Adipose tissue (tissue), 3 donors: ENCODE measurements around the gene TAF1C. TPM values are rescaled to one million over a fixed set of nuclear protein-coding genes. Genes with fewer than 3 reads are reported as not detected.

Experiments used
- H3K27ac ChIP-seq: one replicate; pipeline ENCODE4 v1.5.1; 2013; ENCODE audit warnings: low read depth, low read length
- WGBS, 3 donors: extraction: QIAGEN DNeasy Blood & Tissue Kit; methylation state at CpG; one replicate each; pipeline ENCODE4 v1.1.7; 2013; 5-methylcytosine and 5-hydroxymethylcytosine counted together
- polyA plus RNA-seq, 3 donors: library from polyadenylated mRNA; stranded (reverse); fragments of 200-250 nt; gene quantifications; one replicate each; pipeline ENCODE4 v1.2.3, GENCODE V29; 2013
- donor health status: healthy with polysubstance abuse.
- donor health status: Bipolar disorder and iron deficiency.
- donor health status: healthy.

The TAF1C gene
- polyA plus RNA-seq, 3 donors = 31.2 to 63.9 (median 44.7) TPM

GRCh38 chr16:84144209-84144858 is 42.5 kb downstream of the TAF1C start:
- WGBS, 3 donors = 1 to 2% (median 1%) methylated on average over 38 to 39 of the region's 39 CpGs
- H3K27ac ChIP-seq = no peak overlapping the region

DNA sequence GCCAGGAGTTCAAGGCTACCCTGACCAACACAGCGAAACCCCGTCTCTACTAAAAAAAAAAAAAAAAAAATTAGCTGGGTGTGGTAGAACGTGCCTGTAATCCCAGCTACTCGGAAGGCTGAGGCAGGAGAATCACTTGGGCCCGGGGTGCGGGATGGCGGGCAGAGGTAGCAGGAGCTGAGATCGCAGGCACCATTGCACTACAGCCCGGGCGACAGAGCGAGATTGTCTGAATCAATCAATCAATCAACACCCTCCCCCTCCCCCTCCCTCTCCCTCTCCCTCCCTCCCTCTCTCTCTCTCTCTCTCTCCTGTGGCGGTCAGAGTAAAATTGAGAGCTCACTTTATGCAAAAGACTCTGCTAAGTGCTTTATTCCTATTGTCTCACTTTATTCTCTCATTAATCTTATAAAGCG is 43.1 kb downstream of the TAF1C start:
- H3K27ac ChIP-seq = no peak overlapping the region
- WGBS, 3 donors = 20 to 47% (median 34%) methylated on average over 12 to 13 of the region's 13 CpGs

GRCh38 chr16:84143081-84143480 is 43.8 kb downstream of the TAF1C start:
- 92 to 100% (median 93%) methylated on average over 1 of the region's 1 CpG for WGBS, 3 donors
- H3K27ac ChIP-seq = no peak overlapping the region

- no peak overlapping the region for H3K27ac ChIP-seq
- 67 to 81% (median 80%) methylated on average over 13 of the region's 13 CpGs for WGBS, 3 donors
Observed at GRCh38 chr16:84141143-84141670, 45.6 kb downstream of the TAF1C start.

GRCh38 chr16:84139628-84140258 is 47.1 kb downstream of the TAF1C start:
- no peak overlapping the region for H3K27ac ChIP-seq
- 74 to 81% (median 79%) methylated on average over 6 of the region's 6 CpGs for WGBS, 3 donors

DNA sequence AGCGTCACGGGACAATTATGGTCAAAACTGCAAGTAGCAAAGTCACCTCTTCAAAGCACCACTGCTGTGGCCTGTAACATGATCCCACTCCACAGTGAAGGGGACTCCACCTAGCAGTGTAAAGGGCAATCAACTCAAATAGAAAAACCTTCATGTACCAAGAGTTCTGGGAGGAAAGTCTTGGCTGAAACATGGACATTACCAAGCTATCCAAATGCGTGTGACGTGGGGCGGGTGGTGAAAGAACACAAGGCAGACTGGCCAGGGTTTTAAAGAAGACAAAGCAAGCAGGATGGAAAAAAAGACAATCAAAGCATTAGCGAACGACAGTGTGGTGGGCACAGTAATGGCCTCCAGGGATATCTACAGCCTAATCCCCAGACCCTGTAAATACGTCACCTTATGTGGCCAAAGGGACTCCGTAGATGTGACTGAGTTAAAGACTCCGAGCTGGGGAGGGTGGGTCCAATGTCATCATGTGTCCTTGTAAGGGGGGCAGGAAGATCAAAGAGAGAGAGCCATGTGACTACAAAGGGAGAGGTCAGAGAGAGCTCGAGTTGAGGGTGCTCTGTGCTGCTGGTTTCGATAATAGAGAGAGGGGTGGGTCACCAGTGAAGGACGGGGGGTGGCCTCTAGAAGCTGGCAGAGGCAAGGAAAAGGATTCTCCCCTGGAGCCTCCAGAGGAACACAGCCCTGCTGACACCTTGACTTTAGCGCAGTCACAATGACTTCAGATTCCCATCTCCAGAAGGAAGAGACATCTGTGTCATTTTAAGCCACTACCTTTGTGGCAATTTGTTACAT is 47.8 kb downstream of the TAF1C start:
- no peak overlapping the region for H3K27ac ChIP-seq
- 52 to 76% (median 74%) methylated on average over 14 of the region's 14 CpGs for WGBS, 3 donors

GRCh38 chr16:84138500-84138823 is 48.4 kb downstream of the TAF1C start:
- no peak overlapping the region for H3K27ac ChIP-seq

GRCh38 chr16:84137769-84138357 is 49.0 kb downstream of the TAF1C start:
- 91 to 94% (median 94%) methylated on average over 7 of the region's 7 CpGs for WGBS, 3 donors

More at GRCh38 chr16:84138500-84138823, 48.4 kb downstream of the TAF1C start:
- 36 to 75% (median 64%) methylated on average over 2 of the region's 2 CpGs for WGBS, 3 donors

DNA sequence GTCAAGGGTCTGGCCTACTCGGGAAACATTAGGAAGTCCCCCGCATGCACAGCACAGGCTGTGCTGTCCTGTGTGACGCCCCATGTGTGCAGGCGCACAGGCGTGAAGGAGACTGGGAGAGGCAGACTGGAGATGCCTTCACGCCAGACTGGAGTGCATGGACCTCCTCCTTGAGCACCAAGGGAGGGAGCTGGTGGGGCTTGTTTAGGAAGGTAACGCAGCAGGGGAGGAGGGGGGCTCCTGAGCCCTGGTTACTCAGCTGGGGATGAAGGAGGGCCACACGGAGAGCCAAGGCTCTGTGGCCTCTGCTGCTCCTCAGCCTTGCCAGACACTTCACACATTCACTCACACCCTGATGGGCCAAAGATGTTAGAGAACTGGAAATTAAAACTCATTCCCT is 49.6 kb downstream of the TAF1C start:
- 88 to 92% (median 91%) methylated on average over 8 of the region's 8 CpGs for WGBS, 3 donors
- H3K27ac ChIP-seq = no peak overlapping the region

More at GRCh38 chr16:84137769-84138357, 49.0 kb downstream of the TAF1C start:
- H3K27ac ChIP-seq = no peak overlapping the region

DNA sequence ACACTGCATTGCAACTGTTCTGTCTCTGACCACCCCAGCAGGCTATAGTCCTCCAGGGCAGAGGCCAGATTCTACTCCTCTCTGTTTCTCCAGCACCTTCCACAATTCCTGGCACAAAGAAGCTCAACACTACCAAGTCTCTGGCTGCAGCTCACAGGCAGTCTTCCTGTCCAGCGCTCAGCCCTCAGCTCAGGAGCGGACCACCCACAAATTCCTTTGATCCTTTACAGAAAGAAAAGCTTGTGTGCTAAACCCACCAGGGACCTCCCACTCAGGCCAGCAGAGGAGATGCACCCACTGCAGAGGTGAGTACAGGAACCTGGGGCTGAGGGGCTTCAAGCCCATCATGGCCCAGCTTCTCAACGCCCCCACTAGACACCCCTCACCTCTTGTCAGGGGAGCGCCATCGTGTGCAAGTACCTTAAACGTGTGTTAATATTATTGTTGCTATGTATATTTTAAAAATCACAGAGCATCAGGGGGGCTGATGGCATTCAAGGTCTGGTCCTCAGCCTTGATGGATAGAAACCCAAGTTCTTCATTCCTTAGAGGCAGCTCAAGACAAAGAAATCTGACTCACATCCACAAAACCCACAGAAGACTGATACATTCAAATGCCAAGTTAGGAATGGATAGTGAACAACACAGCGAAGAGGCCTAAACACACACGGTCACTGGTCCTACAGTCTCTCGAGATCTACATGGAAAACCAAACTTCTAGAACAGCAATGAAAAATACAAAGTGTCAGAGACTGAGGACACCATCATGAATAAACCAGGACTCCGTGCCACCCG is 50.3 kb downstream of the TAF1C start:
- 89 to 93% (median 91%) methylated on average over 11 of the region's 11 CpGs for WGBS, 3 donors

DNA sequence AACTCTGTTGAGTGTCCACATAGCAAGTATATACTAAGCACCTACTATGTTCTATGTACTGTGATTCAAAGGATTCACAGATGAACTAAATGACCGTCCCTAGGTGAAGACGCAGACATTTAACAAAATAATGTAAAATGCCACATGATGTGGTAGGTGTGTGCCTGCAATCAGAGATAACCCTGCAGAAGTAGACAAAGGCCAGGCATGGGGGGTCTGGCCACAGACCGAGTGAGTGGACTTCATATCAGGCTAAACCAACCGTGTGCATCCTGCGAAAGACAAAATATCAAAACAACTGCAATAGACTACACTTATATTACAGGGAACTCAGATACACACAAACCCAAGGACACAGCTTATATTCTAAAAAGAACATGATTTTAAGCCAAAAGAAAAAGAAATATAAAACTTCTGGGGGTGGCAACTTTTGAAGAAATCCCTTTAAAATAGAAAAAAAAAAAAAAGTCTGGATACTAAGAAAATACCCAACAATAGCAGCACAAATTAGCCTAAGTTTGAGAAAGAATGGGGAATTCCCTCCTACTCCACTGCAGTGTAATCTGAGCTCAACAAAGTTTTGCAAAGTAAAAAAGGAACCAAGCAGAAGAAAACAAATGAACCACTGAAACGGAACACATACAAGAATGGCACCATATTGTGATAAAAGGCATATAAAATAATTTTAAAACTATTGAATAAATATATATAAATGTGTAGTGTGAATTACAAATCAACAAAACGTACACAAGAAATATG is 54.2 kb downstream of the TAF1C start:
- 87 to 93% (median 93%) methylated on average over 7 of the region's 7 CpGs for WGBS, 3 donors
- no peak overlapping the region for H3K27ac ChIP-seq

More for the DNA sequence above, 50.3 kb downstream of the TAF1C start:
- no peak overlapping the region for H3K27ac ChIP-seq

DNA sequence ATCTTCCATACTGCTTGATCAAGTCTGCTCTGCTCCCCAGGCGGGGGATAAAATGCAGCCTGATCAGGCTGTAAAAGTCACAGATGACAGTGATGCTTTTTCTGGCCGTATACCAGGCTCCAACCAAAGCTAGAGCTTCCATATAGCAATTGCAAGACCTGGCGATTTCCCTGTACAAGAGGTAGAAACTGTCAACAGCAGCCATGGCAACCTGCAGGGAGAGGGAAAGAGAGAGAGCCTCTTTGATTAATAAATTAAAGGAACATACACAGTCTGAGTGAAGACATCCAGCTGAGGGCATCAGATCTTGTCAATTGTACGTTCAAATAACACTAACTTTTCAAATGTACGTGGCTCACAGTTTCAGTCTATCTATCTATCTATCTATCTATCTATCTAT is 55.7 kb downstream of the TAF1C start:
- 79 to 90% (median 88%) methylated on average over 5 of the region's 5 CpGs for WGBS, 3 donors
- no peak overlapping the region for H3K27ac ChIP-seq

Other genes starting within 250 kb of the TAF1C start
- 1 to 10 TPM; 3.9 to 6.5 (median 5.2) TPM for gene OSGIN1, start 233.8 kb downstream of the TAF1C start, polyA plus RNA-seq
- gene NECAB2, start 218.8 kb downstream of the TAF1C start, polyA plus RNA-seq = 1 to 10 TPM in 1 of 3 donors, under 1 TPM in 2; 0.47 to 2.2 (median 0.49) TPM
- 1 to 10 TPM in 1 of 3 donors, under 1 TPM in 1, not detected in 1; 0.37 to 1.2 TPM for gene SLC38A8, start 144.3 kb downstream of the TAF1C start, polyA plus RNA-seq
- 10 to 100 TPM; 29.8 to 56.3 (median 46.8) TPM for gene MBTPS1, start 70.1 kb downstream of the TAF1C start, polyA plus RNA-seq
- gene HSDL1, start 41.9 kb downstream of the TAF1C start, polyA plus RNA-seq = 10 to 100 TPM in 1 of 3 donors, 1 to 10 TPM in 2; 4.1 to 14.3 (median 6.4) TPM
- gene DNAAF1, start 41.7 kb downstream of the TAF1C start, polyA plus RNA-seq = 1 to 10 TPM in 2 of 3 donors, under 1 TPM in 1; 0.94 to 1.6 (median 1.6) TPM
- gene ADAD2, start 4.1 kb upstream of the TAF1C start, polyA plus RNA-seq = 10 to 100 TPM in 1 of 3 donors, under 1 TPM in 2; 0.15 to 14.4 (median 0.76) TPM
- not detected for gene KCNG4, start 53.0 kb upstream of the TAF1C start, polyA plus RNA-seq
- gene WFDC1, start 107.8 kb upstream of the TAF1C start, polyA plus RNA-seq = 1 to 10 TPM in 2 of 3 donors, under 1 TPM in 1; 0.13 to 2.1 (median 1.6) TPM
- under 1 TPM in 2 of 3 donors, not detected in 1; 0.06 to 0.15 TPM for gene ATP2C2, start 181.5 kb upstream of the TAF1C start, polyA plus RNA-seq